ENCODE results near the gene ZBTB9. TPM values are rescaled to one million over a fixed set of nuclear protein-coding genes. Genes with fewer than 3 reads are reported as not detected.

ZBTB9 gene
- total RNA-seq, 4 donors from 2014 or later, result 2.2 to 4.0 (median 3.2) TPM

DNA sequence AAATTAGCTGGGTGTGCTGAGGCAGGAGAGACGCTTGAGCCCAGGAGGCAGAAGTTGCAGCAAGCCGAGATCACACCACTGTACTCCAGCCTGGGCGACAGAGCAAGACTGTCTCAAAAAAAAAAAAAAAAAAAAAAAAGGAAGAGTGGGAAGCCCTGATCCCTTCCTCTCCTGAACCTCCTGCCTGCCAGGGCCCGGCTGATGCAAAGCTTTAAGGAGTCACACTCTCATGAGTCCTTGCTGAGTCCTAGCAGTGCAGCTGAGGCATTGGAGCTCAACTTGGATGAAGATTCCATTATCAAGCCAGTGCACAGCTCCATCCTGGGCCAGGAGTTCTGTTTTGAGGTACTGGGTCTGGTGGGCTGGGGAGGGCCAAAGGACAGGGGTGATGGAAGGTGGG, 19.4 kb upstream of the ZBTB9 start:
- H3K36me3 ChIP-seq, result peaks cover 0 to 51% of the 10 kb centered on the region in 2 donors
- H3K4me1 ChIP-seq, result peaks cover 0 to 46% (median 22%) of the 10 kb centered on the region in 3 donors
- H3K27ac ChIP-seq, result no peak overlapping the region
- no peaks in the 10 kb centered on the region for H3K27me3 ChIP-seq
- no peak overlapping the region for H3K4me3 ChIP-seq
- TF ChIP-seq POLR2AphosphoS5 (IDR thresholded peaks at IDR 0.05) (no peak), POLR2A (IDR thresholded peaks at IDR 0.05) (no peak), EP300 (IDR thresholded peaks at IDR 0.05) (no peak), CTCF (IDR thresholded peaks at IDR 0.05) (no peak)
- no peak for ATAC-seq
- no peaks in the 10 kb centered on the region for H3K9me3 ChIP-seq
- WGBS, 2 donors (ENCODE audit: low coverage in 1 of 2), result 80% methylated on average over 1 of the region's 4 CpGs; no CpG with 5 or more reads in 1 of the 2 donors

GRCh38 chr6:33437666-33438065, 16.7 kb upstream of the ZBTB9 start:
- TF ChIP-seq CTCF (IDR thresholded peaks at IDR 0.05), result no peak
- TF ChIP-seq EP300 (IDR thresholded peaks at IDR 0.05), result no peak
- no peak for TF ChIP-seq POLR2AphosphoS5 (IDR thresholded peaks at IDR 0.05)
- no peak for TF ChIP-seq POLR2A (IDR thresholded peaks at IDR 0.05)
- WGBS, 2 donors (ENCODE audit: low coverage in 1 of 2), result 80 to 100% methylated on average over 1 of the region's 18 CpGs
- Histone ChIP-seq H3K27ac (no peak overlapping the region), H3K27me3 (no peaks in the 10 kb centered on the region), H3K9me3 (no peaks in the 10 kb centered on the region), H3K4me3 (no peak overlapping the region), H3K4me1 (peaks cover 0 to 19% (median 7%) of the 10 kb centered on the region in 3 donors), H3K36me3 (peaks cover 0 to 78% of the 10 kb centered on the region in 2 donors)
- ATAC-seq, result no peak

GRCh38 chr6:33438978-33439594, 15.3 kb upstream of the ZBTB9 start:
- Histone ChIP-seq H3K36me3 (peaks cover 0 to 92% of the 10 kb centered on the region in 2 donors), H3K9me3 (no peaks in the 10 kb centered on the region)
- TF ChIP-seq POLR2AphosphoS5 (IDR thresholded peaks at IDR 0.05), result no peak
- no peak for TF ChIP-seq CTCF (IDR thresholded peaks at IDR 0.05)

GRCh38 chr6:33439956-33440648, 14.3 kb upstream of the ZBTB9 start:
- TF ChIP-seq POLR2A (IDR thresholded peaks at IDR 0.05) (no peak), POLR2AphosphoS5 (IDR thresholded peaks at IDR 0.05) (no peak), CTCF (IDR thresholded peaks at IDR 0.05) (no peak), EP300 (IDR thresholded peaks at IDR 0.05) (no peak)
- no peaks in the 10 kb centered on the region for H3K9me3 ChIP-seq
- H3K36me3 ChIP-seq, result peaks cover 0 to 100% of the 10 kb centered on the region in 2 donors
- H3K27me3 ChIP-seq, result no peaks in the 10 kb centered on the region
- no peaks in the 10 kb centered on the region for H3K4me1 ChIP-seq
- H3K27ac ChIP-seq, result no peak overlapping the region
- WGBS, 2 donors (ENCODE audit: low coverage in 1 of 2), result 64 to 71% methylated on average over 4 to 9 of the region's 9 CpGs
- no peak overlapping the region for H3K4me3 ChIP-seq
- no peak for ATAC-seq

More at GRCh38 chr6:33438978-33439594, 15.3 kb upstream of the ZBTB9 start:
- no peak overlapping the region for H3K4me3 ChIP-seq
- peaks cover 0 to 5% (median 0%) of the 10 kb centered on the region in 3 donors for H3K4me1 ChIP-seq
- H3K27me3 ChIP-seq, result no peaks in the 10 kb centered on the region
- ATAC-seq, result no peak
- no peak overlapping the region for H3K27ac ChIP-seq
- WGBS, 2 donors (ENCODE audit: low coverage in 1 of 2), result 83 to 100% methylated on average over 1 of the region's 3 CpGs

Data from gastroesophageal sphincter (tissue), 4 donors.